ENCODE results near the gene MAPKAPK3.
A peak's percentile ranks its signal among the peaks of the same experiment; 100 is the strongest.

The MAPKAPK3 gene

GRCh38 chr3:50604628-50605588 is 12.0 kb upstream of the MAPKAPK3 start:
- no peaks in the 10 kb centered on the region for H3K9me3 ChIP-seq (replicated peaks; ENCODE audit: low read length)
- H3K4me3 ChIP-seq (ENCODE audit: low read length): no peak overlapping the region
- no peak overlapping the region for H3K9ac ChIP-seq (ENCODE audit: low read depth, low read length)
- peaks cover 26% of the 10 kb centered on the region for H3K4me1 ChIP-seq (ENCODE audit: control insufficient read depth, insufficient read depth, low read length)
- no peak overlapping the region for H3K4me2 ChIP-seq (ENCODE audit: low read length)
- no peaks in the 10 kb centered on the region for H3K36me3 ChIP-seq (ENCODE audit: insufficient read depth, low read length)
- H3K27me3 ChIP-seq (ENCODE audit: control insufficient read depth, insufficient read depth, low read length): no peaks in the 10 kb centered on the region

DNA sequence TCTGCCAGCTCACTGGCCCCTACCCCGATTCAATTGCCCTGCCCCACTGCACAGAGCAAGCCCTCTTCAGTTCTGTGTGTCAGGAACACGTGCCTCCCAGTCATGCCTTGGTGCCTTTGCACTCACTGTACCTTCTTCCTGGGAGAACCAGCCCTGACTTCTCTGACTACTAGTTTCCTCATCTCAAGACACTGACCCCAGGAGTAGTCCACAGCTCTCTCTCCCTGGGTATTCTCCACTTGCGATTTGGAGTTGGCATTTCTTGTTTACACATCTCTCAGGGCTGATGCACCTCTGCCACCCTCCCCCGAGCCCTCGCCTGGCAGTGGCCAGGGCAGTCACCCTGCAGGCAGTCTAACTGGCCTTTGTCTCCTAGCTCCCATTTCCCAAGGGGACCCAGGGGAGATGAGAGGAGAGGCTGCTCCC is 11.0 kb upstream of the MAPKAPK3 start:
- H3K9me3 ChIP-seq (replicated peaks; ENCODE audit: low read length): no peaks in the 10 kb centered on the region
- peaks cover 18% of the 10 kb centered on the region for H3K4me1 ChIP-seq (ENCODE audit: control insufficient read depth, insufficient read depth, low read length)
- H3K36me3 ChIP-seq (ENCODE audit: insufficient read depth, low read length): no peaks in the 10 kb centered on the region
- H3K4me2 ChIP-seq (ENCODE audit: low read length): no peak overlapping the region
- H3K4me3 ChIP-seq (ENCODE audit: low read length): no peak overlapping the region
- no peak overlapping the region for H3K9ac ChIP-seq (ENCODE audit: low read depth, low read length)
- no peaks in the 10 kb centered on the region for H3K27me3 ChIP-seq (ENCODE audit: control insufficient read depth, insufficient read depth, low read length)

GRCh38 chr3:50606596-50606995 is 10.4 kb upstream of the MAPKAPK3 start:
- Histone ChIP-seq H3K27me3 (ENCODE audit: control insufficient read depth, insufficient read depth, low read length) (no peaks in the 10 kb centered on the region), H3K9me3 (replicated peaks; ENCODE audit: low read length) (no peaks in the 10 kb centered on the region), H3K4me3 (ENCODE audit: low read length) (no peak overlapping the region), H3K36me3 (ENCODE audit: insufficient read depth, low read length) (no peaks in the 10 kb centered on the region), H3K4me1 (ENCODE audit: control insufficient read depth, insufficient read depth, low read length) (peaks cover 18% of the 10 kb centered on the region), H3K9ac (ENCODE audit: low read depth, low read length) (no peak overlapping the region), H3K4me2 (ENCODE audit: low read length) (no peak overlapping the region)

DNA sequence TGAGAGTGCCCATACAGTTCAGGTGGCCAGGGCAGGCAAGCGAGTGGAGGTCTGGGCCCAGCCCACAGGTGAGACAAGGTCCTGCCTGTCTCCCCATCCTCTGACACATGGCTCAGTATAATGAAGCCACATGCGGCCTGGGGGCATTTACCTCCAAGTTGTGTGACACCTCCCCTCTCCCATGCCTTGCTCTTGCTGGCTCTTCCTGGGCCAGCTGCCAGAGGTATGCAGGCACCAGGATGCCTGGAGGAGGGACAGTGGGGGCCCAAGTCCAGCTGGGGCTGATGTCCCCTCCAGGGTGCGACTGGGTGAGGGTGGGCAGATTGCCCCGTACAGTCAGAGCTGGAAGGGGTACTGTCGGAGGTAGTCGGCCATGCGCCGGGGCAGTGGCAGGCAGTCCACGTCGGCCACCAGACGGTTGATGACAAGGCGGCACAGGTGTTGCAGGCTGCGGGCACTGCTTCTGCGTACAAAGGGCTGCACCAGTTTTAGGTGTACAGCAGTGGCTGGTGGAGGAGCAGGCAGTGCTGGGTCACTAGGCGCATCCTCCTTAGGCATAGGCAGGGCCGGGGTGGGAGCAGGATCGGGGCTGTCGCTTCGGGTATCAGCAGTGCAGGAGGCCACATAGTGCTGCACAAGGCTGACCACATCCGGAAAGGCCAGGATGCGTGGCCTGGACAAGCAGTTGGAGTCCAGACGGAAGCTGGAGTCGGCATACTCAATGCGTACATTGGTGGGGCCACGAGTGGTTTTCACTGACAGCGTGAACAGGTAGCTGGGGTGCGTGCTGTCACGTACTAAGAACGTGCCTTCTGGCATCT is 9.5 kb upstream of the MAPKAPK3 start:
- Histone ChIP-seq H3K4me2 (ENCODE audit: low read length) (no peak overlapping the region), H3K27me3 (ENCODE audit: control insufficient read depth, insufficient read depth, low read length) (no peaks in the 10 kb centered on the region), H3K4me3 (ENCODE audit: low read length) (no peak overlapping the region), H3K9me3 (replicated peaks; ENCODE audit: low read length) (no peaks in the 10 kb centered on the region), H3K36me3 (ENCODE audit: insufficient read depth, low read length) (no peaks in the 10 kb centered on the region), H3K9ac (ENCODE audit: low read depth, low read length) (no peak overlapping the region), H3K4me1 (ENCODE audit: control insufficient read depth, insufficient read depth, low read length) (peaks cover 13% of the 10 kb centered on the region)

DNA sequence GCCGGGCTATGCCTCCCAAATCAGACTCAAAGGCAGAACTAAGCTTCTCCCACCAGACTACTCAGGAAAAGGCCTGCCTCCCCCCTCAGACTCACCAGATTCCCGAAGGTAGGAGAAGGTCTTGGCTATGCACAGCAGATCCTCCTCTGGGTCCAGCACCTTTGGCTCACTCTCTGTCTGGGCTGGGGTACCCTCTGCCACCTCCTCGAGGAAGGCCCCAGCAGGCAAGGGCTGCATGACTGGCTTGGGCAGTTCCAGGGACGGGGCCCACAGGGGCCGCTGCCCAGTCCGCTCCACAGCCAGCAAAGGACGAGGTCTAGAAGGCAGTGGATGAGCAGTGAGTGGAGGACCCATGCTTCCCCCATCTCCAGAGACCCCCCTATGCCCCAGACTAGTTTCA is 8.7 kb upstream of the MAPKAPK3 start:
- Histone ChIP-seq H3K36me3 (ENCODE audit: insufficient read depth, low read length) (no peaks in the 10 kb centered on the region), H3K9me3 (replicated peaks; ENCODE audit: low read length) (no peaks in the 10 kb centered on the region), H3K4me3 (ENCODE audit: low read length) (no peak overlapping the region), H3K9ac (ENCODE audit: low read depth, low read length) (no peak overlapping the region), H3K4me2 (ENCODE audit: low read length) (no peak overlapping the region), H3K27me3 (ENCODE audit: control insufficient read depth, insufficient read depth, low read length) (no peaks in the 10 kb centered on the region), H3K4me1 (ENCODE audit: control insufficient read depth, insufficient read depth, low read length) (peaks cover 16% of the 10 kb centered on the region)

- H3K36me3 ChIP-seq (ENCODE audit: insufficient read depth, low read length): no peaks in the 10 kb centered on the region
- no peaks in the 10 kb centered on the region for H3K27me3 ChIP-seq (ENCODE audit: control insufficient read depth, insufficient read depth, low read length)
- no peak overlapping the region for H3K4me2 ChIP-seq (ENCODE audit: low read length)
- H3K9ac ChIP-seq (ENCODE audit: low read depth, low read length): no peak overlapping the region
- H3K4me3 ChIP-seq (ENCODE audit: low read length): no peak overlapping the region
- no peaks in the 10 kb centered on the region for H3K9me3 ChIP-seq (replicated peaks; ENCODE audit: low read length)
- peaks cover 16% of the 10 kb centered on the region for H3K4me1 ChIP-seq (ENCODE audit: control insufficient read depth, insufficient read depth, low read length)
Measured at GRCh38 chr3:50609071-50609762, 7.7 kb upstream of the MAPKAPK3 start.

- H3K4me2 ChIP-seq (ENCODE audit: low read length): no peak overlapping the region
- peaks cover 16% of the 10 kb centered on the region for H3K4me1 ChIP-seq (ENCODE audit: control insufficient read depth, insufficient read depth, low read length)
- H3K9me3 ChIP-seq (replicated peaks; ENCODE audit: low read length): no peaks in the 10 kb centered on the region
- no peak overlapping the region for H3K9ac ChIP-seq (ENCODE audit: low read depth, low read length)
- no peaks in the 10 kb centered on the region for H3K36me3 ChIP-seq (ENCODE audit: insufficient read depth, low read length)
- H3K27me3 ChIP-seq (ENCODE audit: control insufficient read depth, insufficient read depth, low read length): no peaks in the 10 kb centered on the region
- H3K4me3 ChIP-seq (ENCODE audit: low read length): no peak overlapping the region
Measured at GRCh38 chr3:50609763-50610085, 7.2 kb upstream of the MAPKAPK3 start.

- Histone ChIP-seq H3K4me3 (ENCODE audit: low read length) (peak overlapping the region; percentile 81), H3K36me3 (ENCODE audit: insufficient read depth, low read length) (no peaks in the 10 kb centered on the region), H3K27me3 (ENCODE audit: control insufficient read depth, insufficient read depth, low read length) (no peaks in the 10 kb centered on the region), H3K9ac (ENCODE audit: low read depth, low read length) (no peak overlapping the region), H3K4me1 (ENCODE audit: control insufficient read depth, insufficient read depth, low read length) (peaks cover 16% of the 10 kb centered on the region), H3K9me3 (replicated peaks; ENCODE audit: low read length) (no peaks in the 10 kb centered on the region), H3K4me2 (ENCODE audit: low read length) (peak overlapping the region; percentile 99)
Measured at GRCh38 chr3:50610181-50610971, 6.6 kb upstream of the MAPKAPK3 start.

DNA sequence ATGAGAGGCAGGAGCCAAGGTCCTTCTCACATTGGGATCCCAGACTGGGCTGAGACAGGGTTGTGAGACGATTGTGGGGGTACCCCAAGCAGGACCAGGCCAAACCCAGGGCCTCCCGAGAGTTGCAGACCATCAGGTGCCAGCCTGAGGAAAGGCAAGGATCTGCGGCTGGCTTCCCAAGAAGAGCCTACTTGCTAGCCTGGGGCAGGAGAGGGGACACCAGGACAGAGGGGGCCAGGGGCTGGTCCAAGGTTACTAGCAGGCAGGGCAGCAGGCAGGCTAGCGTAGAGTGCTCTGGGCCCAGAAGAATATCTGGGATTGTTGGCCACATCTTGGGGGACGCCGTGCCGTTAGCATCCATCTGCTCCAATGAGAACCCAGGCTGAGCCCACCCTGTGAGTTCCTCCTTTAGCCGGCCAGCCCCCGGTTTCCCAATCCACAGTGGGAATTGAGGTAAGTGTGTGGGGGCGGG is 5.9 kb upstream of the MAPKAPK3 start:
- Histone ChIP-seq H3K4me1 (ENCODE audit: control insufficient read depth, insufficient read depth, low read length) (peaks cover 16% of the 10 kb centered on the region), H3K36me3 (ENCODE audit: insufficient read depth, low read length) (no peaks in the 10 kb centered on the region), H3K9ac (ENCODE audit: low read depth, low read length) (peak overlapping the region; percentile 75), H3K27me3 (ENCODE audit: control insufficient read depth, insufficient read depth, low read length) (no peaks in the 10 kb centered on the region), H3K4me2 (ENCODE audit: low read length) (peak overlapping the region; percentile 99), H3K4me3 (ENCODE audit: low read length) (peak overlapping the region; percentile 81), H3K9me3 (replicated peaks; ENCODE audit: low read length) (no peaks in the 10 kb centered on the region)

DNA sequence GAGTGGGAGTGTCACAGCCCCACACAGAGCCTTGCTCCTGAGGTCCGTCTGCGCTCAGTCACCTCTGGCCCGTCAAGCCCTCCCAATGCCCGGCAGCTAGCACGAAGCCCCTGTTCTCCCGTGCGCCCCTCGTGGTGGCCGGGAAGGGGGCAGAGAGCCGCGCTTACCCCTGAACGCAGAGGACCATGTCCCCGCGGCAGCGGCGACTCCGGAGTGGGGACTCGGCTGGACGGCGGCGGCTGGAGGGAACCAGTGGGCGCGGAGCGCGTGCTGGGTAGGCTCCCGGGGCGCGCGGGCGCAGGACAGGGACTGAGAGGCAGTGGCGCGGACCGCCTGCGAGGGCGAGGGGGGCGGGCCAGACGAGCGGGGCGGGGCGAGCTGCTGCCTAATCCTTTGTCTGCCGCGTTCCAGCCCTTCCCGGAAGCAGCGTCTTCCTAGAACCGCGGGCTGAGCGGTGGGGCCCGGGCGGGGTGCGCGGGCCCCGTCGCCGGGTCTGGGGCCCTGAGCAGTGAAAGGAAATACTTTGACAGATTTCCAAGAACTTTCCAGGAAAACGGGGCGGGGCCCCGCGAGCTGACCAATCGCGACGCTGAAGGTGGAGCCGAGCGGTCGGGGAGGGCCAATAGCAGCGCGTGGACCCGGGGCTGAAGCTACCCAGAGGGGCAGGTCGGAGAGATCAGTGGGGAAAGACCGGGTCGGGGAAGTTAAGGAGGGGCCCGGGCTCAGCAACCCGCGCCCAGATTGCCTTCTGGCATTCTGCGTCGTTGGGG is 5.3 kb upstream of the MAPKAPK3 start, which contains the start of gene CISH:
Gene CISH, minus strand, starts transcription at position 311 of the 770 bp plus-strand sequence. Its CDS starts 124 bp downstream, at position 187.
- no peaks in the 10 kb centered on the region for H3K9me3 ChIP-seq (replicated peaks; ENCODE audit: low read length)
- peak within 1 kb of the TSS; percentile 81 for H3K4me3 ChIP-seq (ENCODE audit: low read length)
- H3K4me2 ChIP-seq (ENCODE audit: low read length): peak within 1 kb of the TSS; percentile 99
- H3K36me3 ChIP-seq (ENCODE audit: insufficient read depth, low read length): no peaks in the 10 kb centered on the region
- no peaks in the 10 kb centered on the region for H3K27me3 ChIP-seq (ENCODE audit: control insufficient read depth, insufficient read depth, low read length)
- H3K4me1 ChIP-seq (ENCODE audit: control insufficient read depth, insufficient read depth, low read length): peaks cover 22% of the 10 kb centered on the region
- peak within 1 kb of the TSS; percentile 75 for H3K9ac ChIP-seq (ENCODE audit: low read depth, low read length)

Measured in skeletal muscle satellite cell (primary cell).